D721Med (cell line): Measurements from ENCODE around the gene MTX3.

Source experiments
- DNase-seq: peaks from one replicate; pipeline ENCODE4 v3.0.0; 2011; ENCODE audit warnings: low spot score; ENCODE audit not compliant: insufficient read length
- FAIRE-seq: peaks from 2 replicates; lab custom pipeline; 2011; peaks lifted over from hg19 to GRCh38; lab: Jason Lieb, UNC
- CTCF ChIP-seq: IDR thresholded peaks from 2 replicates; pipeline ENCODE4 v1.5.1; 2012; ENCODE audit warnings: mild to moderate bottlenecking, control low read depth; ENCODE audit not compliant: insufficient read depth; ENCODE audit errors: missing control alignments

MTX3 gene

GRCh38 chr5:79990598-79991507 is at the start of gene MTX3:
TSS of gene MTX3 (minus strand) at chr5:79991262. CDS start at chr5:79991238, 24 bp downstream.
- peak; percentile 40 for DNase-seq
- FAIRE-seq: peak; percentile 67
- TF ChIP-seq CTCF: no peak

GRCh38 chr5:80039650-80040049 is 48.6 kb upstream of the MTX3 start:
- TF ChIP-seq CTCF: no peak
- FAIRE-seq (no peak), DNase-seq (no peak)

- TF ChIP-seq CTCF: no peak
- DNase-seq: no peak
- FAIRE-seq: no peak
Observed at GRCh38 chr5:80037366-80037765, 46.3 kb upstream of the MTX3 start.

- no peak for TF ChIP-seq CTCF
- DNase-seq (no peak), FAIRE-seq (no peak)
Observed at GRCh38 chr5:80036615-80037014, 45.6 kb upstream of the MTX3 start.

- FAIRE-seq: no peak
Observed at GRCh38 chr5:80035839-80036238, 44.8 kb upstream of the MTX3 start.

GRCh38 chr5:80034962-80035821 is 44.1 kb upstream of the MTX3 start, which contains the start of gene THBS4:
TSS of gene THBS4 (plus strand) at chr5:80035348. CDS start at chr5:80035538, 190 bp downstream.
- no peak for DNase-seq
- no peak for FAIRE-seq
- TF ChIP-seq CTCF: no peak

More at GRCh38 chr5:80035839-80036238, 44.8 kb upstream of the MTX3 start:
- TF ChIP-seq CTCF: no peak
- DNase-seq: no peak
